Ascending aorta (tissue), 2 donors: ENCODE measurements around the gene SALL3. TPM values are rescaled to one million over a fixed set of nuclear protein-coding genes. Genes with fewer than 3 reads are reported as not detected.

ENCODE experiments used
- DNase-seq, 2 donors: peaks; one replicate each; pipeline ENCODE4 v3.0.0-alpha.2; 2019; ENCODE audit warnings: low spot score in 2 of 2
- H3K27ac ChIP-seq, 2 donors: fragments of 200-600 bp; sonication (generic); one replicate each; pipeline ENCODE4 v1.5.1; 2016 to 2017; ENCODE audit warnings: mild to moderate bottlenecking in 1 of 2
- H3K27me3 ChIP-seq: fragments of 200-600 bp; sonication (generic); one replicate; pipeline ENCODE4 v1.5.1; 2017
- H3K36me3 ChIP-seq, 2 donors: fragments of 200-600 bp; sonication (generic); one replicate each; pipeline ENCODE4 v1.5.1; 2016
- H3K4me1 ChIP-seq, 2 donors: fragments of 200-600 bp; sonication (generic); one replicate each; pipeline ENCODE4 v1.5.1; 2016 to 2017; ENCODE audit warnings: mild to moderate bottlenecking in 1 of 2
- H3K4me3 ChIP-seq, 2 donors: fragments of 200-600 bp; sonication (generic); one replicate each; pipeline ENCODE4 v1.5.1; 2016 to 2017; ENCODE audit warnings: mild to moderate bottlenecking in 1 of 2
- H3K9me3 ChIP-seq, 2 donors: fragments of 200-600 bp; sonication (generic); one replicate each; pipeline ENCODE4 v1.5.1; 2016
- CTCF ChIP-seq, 3 experiments: fragments of 200-600 bp in 2 of 3; fragments of 450-650 bp in 1 of 3; sonication (generic) in 2 of 3; IDR thresholded peaks; one replicate each; pipeline ENCODE4 v1.5.1; 2016 to 2019; ENCODE audit warnings: antibody characterized with exemption in 3 of 3, mild to moderate bottlenecking in 1 of 3, moderate library complexity in 1 of 3
- intact Hi-C: fragments of 100-400 bp; cut with DNase I; formaldehyde crosslinking; loops from one replicate; pipeline ENCODE4 v1.15.1; 2023
- total RNA-seq: library from RNA; depleted of rRNA; stranded (reverse); fragments of >200 nt; gene quantifications from one replicate; pipeline ENCODE4 v1.1.0, GENCODE V29; 2016

SALL3 gene
- total RNA-seq, 1 donor from 2014 or later, result not detected

DNA sequence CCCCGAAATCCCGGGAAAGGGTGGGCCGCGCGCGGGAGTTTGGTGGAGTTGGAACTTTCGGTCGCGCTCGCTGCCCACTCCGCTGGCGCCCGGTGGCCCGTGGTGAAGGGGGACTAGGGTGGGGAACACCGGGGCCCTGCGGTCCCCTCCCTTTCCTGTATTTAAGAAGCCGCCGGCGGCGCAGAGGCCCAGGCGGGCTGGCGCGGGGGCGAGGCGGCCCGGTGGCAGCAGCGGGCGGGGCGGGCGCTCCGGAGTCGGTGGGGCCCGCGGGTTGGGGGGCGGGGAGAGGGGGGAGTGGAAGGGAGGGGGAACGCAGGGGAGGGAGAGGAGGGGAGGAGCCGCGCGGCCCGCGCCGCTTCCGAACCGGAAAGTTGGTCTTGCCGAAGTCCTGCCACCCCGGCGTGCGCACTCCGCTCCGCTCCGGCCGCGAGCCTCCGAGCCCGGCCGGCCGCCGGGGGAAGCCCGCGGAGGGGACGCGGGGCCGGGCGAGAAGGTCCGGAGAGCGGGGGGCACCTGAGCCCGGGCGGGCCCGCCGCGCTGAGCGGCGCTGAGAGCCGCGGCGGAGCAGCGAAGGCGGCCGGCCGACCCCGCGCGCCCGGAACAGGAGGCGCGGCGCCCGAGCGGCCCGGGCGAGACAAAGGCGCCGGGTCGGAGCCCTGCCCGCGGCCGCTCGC lies 425 bp upstream of the SALL3 start:
- peaks cover 2 to 8% of the 10 kb centered on the region in 2 donors for H3K4me1 ChIP-seq
- H3K9me3 ChIP-seq, result no peaks in the 10 kb centered on the region
- no peak for TF ChIP-seq CTCF (IDR thresholded peaks at IDR 0.05)
- no peak for DNase-seq
- H3K36me3 ChIP-seq, result no peaks in the 10 kb centered on the region
- intact Hi-C loops, result no loop called here
- H3K27me3 ChIP-seq, result peaks cover 12% of the 10 kb centered on the region
- no peak overlapping the region for H3K27ac ChIP-seq
- peak overlapping the region; percentile 40 to 42 for H3K4me3 ChIP-seq

GRCh38 chr18:78980279-78980771 lies 707 bp downstream of the SALL3 start:
- H3K36me3 ChIP-seq, result no peaks in the 10 kb centered on the region
- peaks cover 12% of the 10 kb centered on the region for H3K27me3 ChIP-seq
- H3K4me3 ChIP-seq, result peak overlapping the region; percentile 21 to 42
- no peak for TF ChIP-seq CTCF (IDR thresholded peaks at IDR 0.05)
- no peak overlapping the region for H3K27ac ChIP-seq
- no peak for DNase-seq
- no peaks in the 10 kb centered on the region for H3K9me3 ChIP-seq
- intact Hi-C loops, result no loop called here
- H3K4me1 ChIP-seq, result peaks cover 2 to 8% of the 10 kb centered on the region in 2 donors

GRCh38 chr18:78980777-78981380 lies 1.3 kb downstream of the SALL3 start:
- intact Hi-C loops, result no loop called here

DNA sequence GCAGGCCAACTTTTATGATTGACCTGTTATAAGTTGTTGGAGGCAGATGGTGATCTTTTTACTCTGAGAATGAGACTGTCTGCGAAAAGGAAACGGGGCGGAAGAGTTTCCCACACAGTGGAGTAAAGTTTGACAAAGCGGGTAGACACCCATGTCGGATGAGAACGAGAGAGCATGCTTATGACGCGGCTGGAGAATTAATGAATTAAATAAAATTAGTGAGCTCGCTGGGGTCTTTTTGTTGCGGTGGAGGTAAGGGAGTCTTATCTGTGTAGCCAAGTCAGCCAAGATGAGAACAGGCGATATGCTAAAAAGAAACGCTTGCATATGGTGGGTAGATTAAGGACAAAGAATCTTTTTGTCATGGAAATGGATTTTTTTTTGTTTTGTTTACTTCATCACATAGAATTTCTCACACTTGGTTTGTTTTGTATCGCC lies 1.8 kb downstream of the SALL3 start:
- intact Hi-C loops, result no loop called here
- no peaks in the 10 kb centered on the region for H3K36me3 ChIP-seq
- peaks cover 2 to 8% of the 10 kb centered on the region in 2 donors for H3K4me1 ChIP-seq
- peaks cover 16% of the 10 kb centered on the region for H3K27me3 ChIP-seq
- DNase-seq, result no peak
- H3K27ac ChIP-seq, result no peak overlapping the region
- H3K4me3 ChIP-seq, result no peak overlapping the region
- no peaks in the 10 kb centered on the region for H3K9me3 ChIP-seq
- no peak for TF ChIP-seq CTCF (IDR thresholded peaks at IDR 0.05)

More at GRCh38 chr18:78980777-78981380, 1.3 kb downstream of the SALL3 start:
- H3K36me3 ChIP-seq, result no peaks in the 10 kb centered on the region
- no peak for DNase-seq
- TF ChIP-seq CTCF (IDR thresholded peaks at IDR 0.05), result no peak
- no peaks in the 10 kb centered on the region for H3K9me3 ChIP-seq
- peaks cover 2 to 8% of the 10 kb centered on the region in 2 donors for H3K4me1 ChIP-seq
- H3K27me3 ChIP-seq, result peaks cover 16% of the 10 kb centered on the region
- peak overlapping the region; percentile 21 to 42 for H3K4me3 ChIP-seq
- H3K27ac ChIP-seq, result no peak overlapping the region

GRCh38 chr18:78981989-78982620 lies 2.5 kb downstream of the SALL3 start:
- Histone ChIP-seq H3K4me1 (peaks cover 2 to 8% of the 10 kb centered on the region in 2 donors), H3K4me3 (no peak overlapping the region), H3K9me3 (no peaks in the 10 kb centered on the region), H3K27me3 (peaks cover 16% of the 10 kb centered on the region), H3K36me3 (no peaks in the 10 kb centered on the region), H3K27ac (no peak overlapping the region)
- no peak for DNase-seq
- no peak for TF ChIP-seq CTCF (IDR thresholded peaks at IDR 0.05)
- intact Hi-C loops, result no loop called here
